Ishikawa (cell line): ENCODE measurements around the gene DNAH17.

Source experiments
- CEBPB ChIP-seq: IDR thresholded peaks from 2 replicates; pipeline ENCODE4 v1.6.1; 2012
- CREB1 ChIP-seq: IDR thresholded peaks from 2 replicates; pipeline ENCODE4 v1.6.1; 2012; ENCODE audit warnings: low read depth
- EGR1 ChIP-seq: IDR thresholded peaks from 2 replicates; pipeline ENCODE4 v1.6.1; 2012
- EP300 ChIP-seq: IDR thresholded peaks from 2 replicates; pipeline ENCODE4 v1.6.1; 2012; ENCODE audit warnings: borderline replicate concordance
- FOXM1 ChIP-seq: IDR thresholded peaks from 2 replicates; pipeline ENCODE4 v1.6.1; 2012; ENCODE audit warnings: low read depth, borderline replicate concordance
- MAX ChIP-seq: IDR thresholded peaks from 2 replicates; pipeline ENCODE4 v1.6.1; 2012
- NFIC ChIP-seq: IDR thresholded peaks from 2 replicates; pipeline ENCODE4 v1.6.1; 2012
- RAD21 ChIP-seq: IDR thresholded peaks from 2 replicates; pipeline ENCODE4 v1.6.1; 2012; ENCODE audit warnings: low read depth
- TAF1 ChIP-seq: IDR thresholded peaks from 2 replicates; pipeline ENCODE4 v1.6.1; 2012; ENCODE audit warnings: low read depth, mild to moderate bottlenecking
- TCF12 ChIP-seq: IDR thresholded peaks from 2 replicates; pipeline ENCODE4 v1.6.1; 2012; ENCODE audit warnings: low read depth
- TEAD4 ChIP-seq: IDR thresholded peaks from 2 replicates; pipeline ENCODE4 v1.6.1; 2012
- YY1 ChIP-seq: IDR thresholded peaks from 2 replicates; pipeline ENCODE4 v1.6.1; 2012; ENCODE audit warnings: low read depth
- ZBTB7A ChIP-seq: IDR thresholded peaks from 2 replicates; pipeline ENCODE4 v1.6.1; 2012; ENCODE audit warnings: low read depth
- TF ChIP-seq, protein P1 (sequence below): IDR thresholded peaks from 2 replicates; pipeline ENCODE4 v1.6.1; 2012; ENCODE audit warnings: low read depth, mild to moderate bottlenecking
- TF ChIP-seq, protein P2 (sequence below): IDR thresholded peaks from 2 replicates; pipeline ENCODE4 v1.6.1; 2012

DNAH17 gene

DNA sequence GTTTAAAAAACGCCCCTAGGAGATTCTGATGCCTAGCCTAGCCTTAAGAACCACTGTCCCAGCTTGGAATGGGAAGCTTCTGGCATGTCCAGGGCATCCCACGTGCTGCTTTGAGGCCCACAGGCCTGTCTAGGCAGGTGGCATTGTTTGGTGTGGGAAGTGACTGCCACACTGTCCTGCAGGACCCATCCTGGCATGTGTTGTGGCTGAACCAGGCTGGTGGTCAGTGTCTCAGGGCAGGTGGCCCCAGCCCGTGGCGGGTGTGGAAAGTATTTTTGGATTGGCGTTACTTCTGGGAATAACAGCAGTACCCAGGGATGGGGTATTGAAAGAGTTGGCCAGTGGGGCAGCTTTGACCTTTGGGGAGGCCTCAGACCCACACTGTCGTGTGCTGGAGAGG is 170.8 kb downstream of the DNAH17 start:
- TF ChIP-seq CEBPB = no peak
- TF ChIP-seq FOXM1 = no peak
- no peak for TF ChIP-seq MAX
- TF ChIP-seq RAD21 = no peak
- no peak for TF ChIP-seq CREB1
- TF ChIP-seq EGR1 = no peak
- TF ChIP-seq TEAD4 = no peak
- TF ChIP-seq TCF12 = no peak
- no peak for TF ChIP-seq TAF1
- no peak for TF ChIP-seq YY1
- no peak for TF ChIP-seq ZBTB7A
- TF ChIP-seq EP300 = no peak
- TF ChIP-seq, protein P1, sequence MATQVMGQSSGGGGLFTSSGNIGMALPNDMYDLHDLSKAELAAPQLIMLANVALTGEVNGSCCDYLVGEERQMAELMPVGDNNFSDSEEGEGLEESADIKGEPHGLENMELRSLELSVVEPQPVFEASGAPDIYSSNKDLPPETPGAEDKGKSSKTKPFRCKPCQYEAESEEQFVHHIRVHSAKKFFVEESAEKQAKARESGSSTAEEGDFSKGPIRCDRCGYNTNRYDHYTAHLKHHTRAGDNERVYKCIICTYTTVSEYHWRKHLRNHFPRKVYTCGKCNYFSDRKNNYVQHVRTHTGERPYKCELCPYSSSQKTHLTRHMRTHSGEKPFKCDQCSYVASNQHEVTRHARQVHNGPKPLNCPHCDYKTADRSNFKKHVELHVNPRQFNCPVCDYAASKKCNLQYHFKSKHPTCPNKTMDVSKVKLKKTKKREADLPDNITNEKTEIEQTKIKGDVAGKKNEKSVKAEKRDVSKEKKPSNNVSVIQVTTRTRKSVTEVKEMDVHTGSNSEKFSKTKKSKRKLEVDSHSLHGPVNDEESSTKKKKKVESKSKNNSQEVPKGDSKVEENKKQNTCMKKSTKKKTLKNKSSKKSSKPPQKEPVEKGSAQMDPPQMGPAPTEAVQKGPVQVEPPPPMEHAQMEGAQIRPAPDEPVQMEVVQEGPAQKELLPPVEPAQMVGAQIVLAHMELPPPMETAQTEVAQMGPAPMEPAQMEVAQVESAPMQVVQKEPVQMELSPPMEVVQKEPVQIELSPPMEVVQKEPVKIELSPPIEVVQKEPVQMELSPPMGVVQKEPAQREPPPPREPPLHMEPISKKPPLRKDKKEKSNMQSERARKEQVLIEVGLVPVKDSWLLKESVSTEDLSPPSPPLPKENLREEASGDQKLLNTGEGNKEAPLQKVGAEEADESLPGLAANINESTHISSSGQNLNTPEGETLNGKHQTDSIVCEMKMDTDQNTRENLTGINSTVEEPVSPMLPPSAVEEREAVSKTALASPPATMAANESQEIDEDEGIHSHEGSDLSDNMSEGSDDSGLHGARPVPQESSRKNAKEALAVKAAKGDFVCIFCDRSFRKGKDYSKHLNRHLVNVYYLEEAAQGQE = no peak
- no peak for TF ChIP-seq NFIC
- TF ChIP-seq, protein P2, sequence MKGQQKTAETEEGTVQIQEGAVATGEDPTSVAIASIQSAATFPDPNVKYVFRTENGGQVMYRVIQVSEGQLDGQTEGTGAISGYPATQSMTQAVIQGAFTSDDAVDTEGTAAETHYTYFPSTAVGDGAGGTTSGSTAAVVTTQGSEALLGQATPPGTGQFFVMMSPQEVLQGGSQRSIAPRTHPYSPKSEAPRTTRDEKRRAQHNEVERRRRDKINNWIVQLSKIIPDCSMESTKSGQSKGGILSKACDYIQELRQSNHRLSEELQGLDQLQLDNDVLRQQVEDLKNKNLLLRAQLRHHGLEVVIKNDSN = no peak

DNA sequence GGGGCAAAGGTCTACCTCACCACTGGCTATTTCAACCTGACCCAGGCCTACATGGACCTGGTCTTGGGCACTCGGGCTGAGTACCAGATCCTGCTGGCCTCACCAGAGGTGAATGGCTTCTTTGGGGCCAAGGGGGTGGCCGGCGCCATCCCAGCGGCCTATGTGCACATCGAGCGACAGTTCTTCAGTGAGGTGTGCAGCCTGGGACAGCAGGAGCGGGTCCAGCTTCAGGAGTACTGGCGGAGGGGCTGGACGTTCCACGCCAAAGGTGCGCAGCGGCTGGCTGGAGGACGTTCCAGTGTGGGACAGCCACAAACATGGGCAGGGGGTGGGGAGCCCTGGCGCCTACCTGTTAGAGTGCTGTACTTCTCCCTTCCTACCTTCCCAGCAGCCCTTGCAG is 173.4 kb downstream of the DNAH17 start:
- TF ChIP-seq, protein P2 = no peak
- TF ChIP-seq TAF1 (no peak), TCF12 (no peak), CEBPB (no peak), EP300 (no peak), FOXM1 (no peak), CREB1 (no peak), EGR1 (no peak), MAX (no peak), YY1 (no peak), RAD21 (no peak)
- TF ChIP-seq, protein P1 = no peak

DNA sequence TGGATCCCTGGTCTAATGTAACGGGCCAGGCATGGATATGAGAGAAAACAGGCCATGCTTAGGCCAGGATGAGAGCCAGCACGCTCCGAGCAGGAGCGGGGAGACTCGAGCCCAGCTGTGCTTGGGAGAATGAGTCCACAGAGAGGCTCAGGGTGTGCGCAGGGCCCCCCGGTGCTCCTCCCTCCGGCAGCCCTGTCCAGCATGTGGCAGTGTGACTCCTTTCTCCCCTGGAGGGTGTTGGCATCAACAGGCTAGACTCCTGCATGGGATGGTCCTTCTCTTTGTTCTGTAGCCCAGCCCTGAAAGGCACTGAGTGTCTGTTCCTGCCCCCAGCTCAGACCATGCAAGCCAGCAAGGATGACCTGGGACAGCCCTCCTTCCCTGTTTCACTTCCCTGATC is 175.3 kb downstream of the DNAH17 start:
- TF ChIP-seq YY1 (no peak), TEAD4 (no peak)

DNA sequence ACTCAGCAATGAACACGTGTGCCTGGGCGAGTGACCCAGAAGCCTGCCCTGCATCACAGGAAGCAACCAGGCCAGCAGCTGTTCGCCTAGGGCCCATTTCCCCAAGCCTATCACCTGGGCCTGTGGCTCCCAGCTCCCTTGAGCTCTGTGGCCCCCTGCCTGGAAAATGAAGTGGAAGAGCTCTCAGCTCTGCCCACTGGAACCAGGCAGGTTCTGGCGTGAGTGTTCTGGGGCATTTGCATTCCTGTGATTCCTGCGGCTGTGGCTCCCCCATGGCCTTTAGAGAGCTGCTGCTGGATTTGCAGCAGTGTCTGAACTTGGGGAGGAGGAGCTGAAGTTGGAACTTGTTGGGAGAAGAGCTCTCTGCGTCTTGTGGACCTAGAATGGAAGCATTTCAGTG is 175.9 kb downstream of the DNAH17 start:
- no peak for TF ChIP-seq YY1

DNA sequence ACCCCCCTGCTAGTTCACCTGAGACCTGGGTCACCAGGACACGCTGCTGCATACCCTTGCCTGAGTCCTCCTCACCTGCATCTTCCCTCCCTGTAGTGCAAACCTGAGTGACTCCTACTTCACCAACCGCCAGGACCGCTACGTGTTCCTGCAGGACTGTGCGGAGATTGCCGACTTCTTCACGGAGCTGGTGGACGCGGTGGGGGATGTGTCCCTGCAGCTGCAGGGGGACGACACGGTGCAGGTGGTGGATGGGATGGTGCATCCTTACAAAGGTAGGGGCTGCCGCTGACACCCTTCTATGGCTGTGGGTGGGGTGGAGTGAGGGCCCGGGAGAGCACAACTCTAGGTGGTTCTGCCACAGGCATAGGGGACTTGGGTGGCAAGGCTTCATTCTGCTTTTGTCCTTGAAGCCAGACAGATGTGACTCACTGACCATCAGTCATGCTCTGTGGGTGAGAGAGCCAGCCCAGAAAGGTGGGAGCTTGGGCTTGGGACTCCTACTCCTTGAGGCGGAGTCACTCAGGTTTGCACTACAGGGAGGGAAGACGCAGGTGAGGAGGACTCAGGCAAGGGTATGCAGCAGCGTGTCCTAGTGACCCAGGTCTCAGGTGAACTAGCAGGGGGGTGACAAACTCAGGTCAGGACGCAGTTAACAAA is 176.5 kb downstream of the DNAH17 start:
- TF ChIP-seq EGR1 = no peak
- no peak for TF ChIP-seq RAD21
- TF ChIP-seq, protein P2 = no peak
- no peak for TF ChIP-seq CEBPB
- TF ChIP-seq, protein P1 = no peak
- no peak for TF ChIP-seq NFIC
- TF ChIP-seq CREB1 = no peak
